ENCODE data around the gene RPS3A.
"Not testable (repeated sequence)": the region's sequence is repeated elsewhere in the genome, so short reads cannot be mapped to it uniquely, and the experiment has no call there.

RPS3A gene

DNA sequence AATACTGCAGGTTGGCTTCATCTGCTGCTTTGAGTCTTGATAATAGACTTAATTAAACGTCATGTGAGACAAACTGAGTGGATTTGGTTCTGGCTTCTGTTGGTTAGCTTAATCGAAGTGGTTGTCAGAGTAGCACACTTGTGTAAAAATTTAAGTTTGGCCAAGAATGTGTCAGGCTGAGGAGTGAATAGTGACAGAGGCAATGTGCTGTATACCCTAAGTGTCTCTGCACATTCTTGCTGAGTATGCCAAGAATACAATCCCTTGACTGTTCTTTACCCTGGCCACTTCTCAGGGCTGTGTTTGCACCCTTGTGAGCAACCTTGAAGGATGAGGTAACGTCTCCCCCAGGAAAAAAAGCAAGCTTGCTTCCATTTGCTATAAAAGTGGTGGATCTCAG is 14.9 kb downstream of the RPS3A start:
- Histone ChIP-seq H3K79me2 (ENCODE audit: control insufficient read depth, insufficient read depth, low read length, unreplicated experiment) (no peaks in the 10 kb centered on the region), H3K36me3 (ENCODE audit: insufficient read depth, low read length) (0 out of 2 replicates have a peak, but pooled peaks cover 4% of the 10 kb centered on the region), H2AFZ (ENCODE audit: low read length, unreplicated experiment) (no peak overlapping the region), H3K27me3 (ENCODE audit: insufficient read depth, low read length) (no peaks in the 10 kb centered on the region), H3K27ac (ENCODE audit: low read depth, low read length) (0 out of 2 replicates have a peak overlapping the region, but pooled peaks have one; percentile 5), H3K4me1 (ENCODE audit: control insufficient read depth, insufficient read depth, low read length, unreplicated experiment) (peaks cover 7% of the 10 kb centered on the region), H3K4me3 (ENCODE audit: low read depth, low read length) (no peak overlapping the region)

DNA sequence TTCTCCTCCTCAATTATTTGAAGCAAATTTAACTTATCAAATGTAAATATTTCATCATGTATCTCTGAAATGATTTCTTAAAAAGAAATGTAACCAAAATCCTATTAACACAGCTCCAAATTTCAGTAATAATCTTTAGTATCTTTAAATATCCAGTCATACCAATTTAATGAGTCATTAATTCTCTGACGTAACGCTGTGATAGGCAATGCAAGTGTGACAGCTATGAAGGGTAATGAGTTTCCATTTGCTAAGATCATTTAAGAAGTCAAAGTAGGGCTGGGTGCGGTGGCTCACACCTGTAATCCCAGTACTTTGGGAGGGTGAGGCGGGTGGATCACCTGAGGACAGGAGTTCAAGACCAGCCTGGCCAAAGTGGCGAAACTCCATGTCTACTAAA is 15.6 kb downstream of the RPS3A start:
- H2AFZ ChIP-seq (ENCODE audit: low read length, unreplicated experiment), result no peak overlapping the region
- no peak overlapping the region for H3K4me3 ChIP-seq (ENCODE audit: low read depth, low read length)
- H3K4me1 ChIP-seq (ENCODE audit: control insufficient read depth, insufficient read depth, low read length, unreplicated experiment), result peaks cover 7% of the 10 kb centered on the region
- no peaks in the 10 kb centered on the region for H3K79me2 ChIP-seq (ENCODE audit: control insufficient read depth, insufficient read depth, low read length, unreplicated experiment)
- H3K36me3 ChIP-seq (ENCODE audit: insufficient read depth, low read length), result 0 out of 2 replicates have a peak, but pooled peaks cover 4% of the 10 kb centered on the region
- peak overlapping the region; percentile 5; the same call in 1 of the 2 replicates for H3K27ac ChIP-seq (ENCODE audit: low read depth, low read length)
- H3K27me3 ChIP-seq (ENCODE audit: insufficient read depth, low read length), result no peaks in the 10 kb centered on the region

DNA sequence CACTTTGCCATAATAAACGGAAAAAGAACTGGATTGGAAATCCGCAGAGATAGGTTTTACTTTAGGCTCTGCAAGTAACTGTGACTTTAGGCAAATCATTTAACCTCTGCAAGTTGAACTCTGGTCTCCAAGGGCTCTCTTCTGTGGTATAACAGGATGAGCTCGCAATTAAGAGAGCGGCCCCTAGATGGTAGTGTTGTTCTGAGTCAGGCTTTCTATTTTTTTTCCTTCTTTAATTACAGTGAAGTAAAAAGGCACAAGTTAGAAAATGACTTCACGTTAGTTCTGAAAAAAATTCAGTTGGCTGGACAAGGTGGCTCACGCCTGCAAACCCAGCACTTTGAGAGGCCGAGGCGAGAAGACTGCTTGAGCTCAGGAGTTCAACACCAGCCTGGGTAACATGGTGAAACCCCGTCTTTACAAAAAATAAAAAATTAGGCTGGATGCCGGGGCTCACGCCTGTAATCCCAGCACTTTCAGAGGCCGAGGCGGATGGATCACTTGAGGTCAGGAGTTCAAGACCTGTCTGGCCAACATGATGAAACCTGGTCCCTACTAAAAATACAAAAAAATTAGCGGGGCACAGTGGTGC is 18.0 kb downstream of the RPS3A start:
- no peak overlapping the region for H2AFZ ChIP-seq (ENCODE audit: low read length, unreplicated experiment)
- H3K27ac ChIP-seq (ENCODE audit: low read depth, low read length), result peak overlapping the region; percentile 23; the same call in 1 of the 2 replicates
- H3K79me2 ChIP-seq (ENCODE audit: control insufficient read depth, insufficient read depth, low read length, unreplicated experiment), result no peaks in the 10 kb centered on the region
- H3K36me3 ChIP-seq (ENCODE audit: insufficient read depth, low read length), result 0 out of 2 replicates have a peak, but pooled peaks cover 7% of the 10 kb centered on the region
- H3K27me3 ChIP-seq (ENCODE audit: insufficient read depth, low read length), result no peaks in the 10 kb centered on the region
- peaks cover 12% of the 10 kb centered on the region for H3K4me1 ChIP-seq (ENCODE audit: control insufficient read depth, insufficient read depth, low read length, unreplicated experiment)
- no peak overlapping the region for H3K4me3 ChIP-seq (ENCODE audit: low read depth, low read length)

DNA sequence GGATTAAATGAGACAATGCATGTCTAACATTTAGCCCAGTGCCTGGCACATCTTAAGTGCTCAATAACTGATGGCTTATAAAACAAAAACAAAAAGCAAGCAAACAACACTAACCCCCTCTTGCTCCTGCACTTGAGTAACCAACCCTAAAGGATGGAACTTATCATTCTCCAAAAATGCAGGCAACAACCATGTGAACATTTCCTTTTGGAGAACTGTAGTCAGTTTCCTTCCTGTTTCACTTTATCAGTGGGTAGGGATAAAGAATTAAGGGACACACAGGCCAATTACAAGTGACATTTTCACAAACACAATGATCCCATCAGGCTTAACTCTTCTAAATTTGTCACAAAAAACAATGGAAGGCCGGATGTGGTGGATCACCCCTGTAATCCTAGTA is 30.4 kb downstream of the RPS3A start:
- Histone ChIP-seq H2AFZ (ENCODE audit: low read length, unreplicated experiment) (no peak overlapping the region), H3K79me2 (ENCODE audit: control insufficient read depth, insufficient read depth, low read length, unreplicated experiment) (no peaks in the 10 kb centered on the region), H3K4me3 (ENCODE audit: low read depth, low read length) (no peak overlapping the region), H3K4me1 (ENCODE audit: control insufficient read depth, insufficient read depth, low read length, unreplicated experiment) (no peaks in the 10 kb centered on the region), H3K36me3 (ENCODE audit: insufficient read depth, low read length) (peaks cover 31% of the 10 kb centered on the region), H3K27ac (ENCODE audit: low read depth, low read length) (no peak overlapping the region), H3K27me3 (ENCODE audit: insufficient read depth, low read length) (no peaks in the 10 kb centered on the region)

DNA sequence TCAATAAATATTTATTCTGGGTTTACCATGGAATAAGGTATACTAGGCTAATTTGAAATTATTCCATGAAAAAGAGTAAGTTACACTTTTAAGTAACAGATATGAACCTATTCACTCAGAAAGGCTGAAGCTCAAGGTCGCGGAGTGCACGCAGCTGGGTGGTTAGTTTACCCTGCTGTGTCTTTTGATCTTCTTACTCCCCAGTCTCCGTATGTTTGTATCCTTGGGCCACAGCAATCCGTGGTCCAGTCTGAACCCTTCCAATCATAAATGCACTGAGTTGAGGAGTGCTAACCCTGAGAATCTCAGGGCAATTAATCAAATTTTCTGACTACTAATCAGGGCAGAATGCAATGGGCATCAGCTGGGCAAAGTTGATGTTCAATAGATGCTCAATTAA is 33.9 kb downstream of the RPS3A start:
- Histone ChIP-seq H3K27me3 (ENCODE audit: insufficient read depth, low read length) (no peaks in the 10 kb centered on the region), H3K4me3 (ENCODE audit: low read depth, low read length) (no peak overlapping the region), H3K79me2 (ENCODE audit: control insufficient read depth, insufficient read depth, low read length, unreplicated experiment) (no peaks in the 10 kb centered on the region), H3K4me1 (ENCODE audit: control insufficient read depth, insufficient read depth, low read length, unreplicated experiment) (no peaks in the 10 kb centered on the region), H2AFZ (ENCODE audit: low read length, unreplicated experiment) (no peak overlapping the region), H3K36me3 (ENCODE audit: insufficient read depth, low read length) (peaks cover 17% of the 10 kb centered on the region), H3K27ac (ENCODE audit: low read depth, low read length) (no peak overlapping the region)

DNA sequence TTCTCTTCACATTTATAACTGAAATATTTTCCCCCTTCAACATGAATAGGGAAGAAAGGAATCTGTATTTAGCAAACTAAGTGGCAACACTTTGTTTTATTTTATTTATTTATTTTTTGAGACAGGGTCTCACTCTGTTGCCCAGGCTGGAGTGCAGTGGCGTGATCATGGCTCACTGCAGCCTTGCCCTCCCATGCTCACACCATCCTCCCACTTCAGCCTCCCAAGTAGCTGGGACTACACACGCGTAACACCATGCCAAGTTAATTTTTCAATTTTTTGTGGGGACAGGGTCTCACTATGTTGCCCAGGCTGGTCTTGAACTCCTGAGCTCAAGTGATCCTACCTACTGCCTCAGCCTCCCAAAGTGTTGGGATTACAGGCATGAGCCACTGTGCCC is 36.6 kb downstream of the RPS3A start:
- H3K27me3 ChIP-seq (ENCODE audit: insufficient read depth, low read length); H3K27ac ChIP-seq (ENCODE audit: low read depth, low read length); H2AFZ ChIP-seq (ENCODE audit: low read length, unreplicated experiment); H3K4me1 ChIP-seq (ENCODE audit: control insufficient read depth, insufficient read depth, low read length, unreplicated experiment); H3K4me3 ChIP-seq (ENCODE audit: low read depth, low read length); H3K79me2 ChIP-seq (ENCODE audit: control insufficient read depth, insufficient read depth, low read length, unreplicated experiment): not testable (repeated sequence)
- H3K36me3 ChIP-seq (ENCODE audit: insufficient read depth, low read length), result peaks cover 22% of the 10 kb centered on the region

DNA sequence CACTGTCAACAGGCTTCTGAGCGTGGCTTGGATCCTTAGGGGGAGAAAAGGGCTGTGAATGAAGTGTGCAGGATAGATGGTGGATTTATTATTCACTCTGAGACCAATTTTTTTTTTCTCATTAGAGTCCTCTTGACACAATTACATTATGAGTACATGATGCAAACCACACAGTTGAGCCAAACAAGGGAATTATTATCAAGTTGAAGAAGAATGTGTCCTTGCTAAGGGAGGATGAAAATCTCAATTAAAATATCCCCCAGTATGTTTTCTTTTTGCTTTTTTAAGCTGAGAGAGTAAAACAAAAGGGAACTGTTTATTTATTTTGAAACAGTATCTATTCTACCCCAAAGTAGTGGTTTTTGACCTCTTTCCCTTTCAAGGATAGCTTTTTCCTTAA is 40.4 kb downstream of the RPS3A start:
- H3K79me2 ChIP-seq (ENCODE audit: control insufficient read depth, insufficient read depth, low read length, unreplicated experiment), result no peaks in the 10 kb centered on the region
- peaks cover 12% of the 10 kb centered on the region for H3K36me3 ChIP-seq (ENCODE audit: insufficient read depth, low read length)
- no peaks in the 10 kb centered on the region for H3K4me1 ChIP-seq (ENCODE audit: control insufficient read depth, insufficient read depth, low read length, unreplicated experiment)
- H3K27me3 ChIP-seq (ENCODE audit: insufficient read depth, low read length), result no peaks in the 10 kb centered on the region
- no peak overlapping the region for H3K4me3 ChIP-seq (ENCODE audit: low read depth, low read length)
- H3K27ac ChIP-seq (ENCODE audit: low read depth, low read length), result no peak overlapping the region
- no peak overlapping the region for H2AFZ ChIP-seq (ENCODE audit: low read length, unreplicated experiment)

DNA sequence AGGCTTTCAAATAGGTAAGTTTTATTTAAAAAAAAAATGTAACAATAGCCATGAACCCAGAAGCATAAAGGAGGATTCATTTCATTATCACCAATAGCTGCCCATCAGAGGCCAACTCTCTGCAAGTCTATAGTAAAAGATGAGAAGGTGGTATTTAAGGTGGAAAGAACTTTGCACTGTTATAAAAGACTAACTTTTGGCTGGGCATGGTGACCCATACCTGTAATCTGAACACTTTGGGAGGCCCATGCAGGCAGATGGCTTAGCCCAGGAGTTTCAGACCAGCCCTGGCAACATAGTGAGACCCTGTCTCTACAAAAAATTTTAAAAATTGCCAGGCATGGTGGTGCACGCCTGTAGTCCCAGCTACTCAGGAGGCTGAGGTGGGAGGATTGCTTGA is 43.3 kb downstream of the RPS3A start:
- Histone ChIP-seq H3K27ac (ENCODE audit: low read depth, low read length) (no peak overlapping the region), H3K79me2 (ENCODE audit: control insufficient read depth, insufficient read depth, low read length, unreplicated experiment) (no peaks in the 10 kb centered on the region), H3K4me3 (ENCODE audit: low read depth, low read length) (no peak overlapping the region), H2AFZ (ENCODE audit: low read length, unreplicated experiment) (no peak overlapping the region), H3K27me3 (ENCODE audit: insufficient read depth, low read length) (no peaks in the 10 kb centered on the region), H3K36me3 (ENCODE audit: insufficient read depth, low read length) (peaks cover 17% of the 10 kb centered on the region), H3K4me1 (ENCODE audit: control insufficient read depth, insufficient read depth, low read length, unreplicated experiment) (no peaks in the 10 kb centered on the region)

DNA sequence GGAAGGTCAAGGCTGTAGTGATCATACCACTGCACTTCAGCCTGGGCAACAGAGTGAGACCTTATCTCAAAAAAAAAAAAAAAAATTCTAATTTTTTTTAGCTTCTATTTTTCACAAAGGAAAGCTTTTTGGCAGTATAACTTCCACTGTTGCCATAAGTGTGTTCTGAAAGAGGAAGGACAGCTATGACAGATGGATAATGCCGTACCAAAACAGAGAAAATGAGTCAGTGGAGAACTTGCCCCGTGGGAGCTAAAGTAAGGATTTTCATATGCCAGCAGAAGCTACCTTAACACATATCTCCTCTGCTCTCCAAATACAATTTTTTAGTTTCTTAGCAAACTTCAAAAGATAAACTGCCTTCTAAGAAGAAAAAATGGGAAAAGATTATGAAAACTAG is 43.7 kb downstream of the RPS3A start:
- no peak overlapping the region for H2AFZ ChIP-seq (ENCODE audit: low read length, unreplicated experiment)
- no peaks in the 10 kb centered on the region for H3K27me3 ChIP-seq (ENCODE audit: insufficient read depth, low read length)
- H3K27ac ChIP-seq (ENCODE audit: low read depth, low read length), result no peak overlapping the region
- peaks cover 17% of the 10 kb centered on the region for H3K36me3 ChIP-seq (ENCODE audit: insufficient read depth, low read length)
- no peaks in the 10 kb centered on the region for H3K4me1 ChIP-seq (ENCODE audit: control insufficient read depth, insufficient read depth, low read length, unreplicated experiment)
- no peak overlapping the region for H3K4me3 ChIP-seq (ENCODE audit: low read depth, low read length)
- H3K79me2 ChIP-seq (ENCODE audit: control insufficient read depth, insufficient read depth, low read length, unreplicated experiment), result no peaks in the 10 kb centered on the region

DNA sequence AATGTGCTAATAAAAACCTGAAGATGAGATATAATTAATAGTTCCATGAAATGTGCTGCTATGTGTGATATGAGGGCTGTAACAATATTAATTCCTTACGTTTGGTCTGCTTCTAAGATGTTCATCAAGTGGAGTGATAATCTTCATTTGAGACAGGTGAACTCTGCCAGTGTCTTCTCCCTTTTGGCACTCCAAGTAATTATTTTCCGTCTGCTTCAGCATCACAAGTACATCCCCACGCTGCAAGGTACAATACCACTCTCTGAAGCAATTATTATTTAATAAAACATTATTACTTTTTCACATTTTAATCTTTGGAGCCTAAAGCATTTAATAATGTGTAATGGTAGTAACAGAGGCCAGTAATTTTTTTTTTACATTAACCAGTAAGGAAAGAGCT is 44.4 kb downstream of the RPS3A start:
- H3K36me3 ChIP-seq (ENCODE audit: insufficient read depth, low read length), result peaks cover 20% of the 10 kb centered on the region
- H3K4me1 ChIP-seq (ENCODE audit: control insufficient read depth, insufficient read depth, low read length, unreplicated experiment), result no peaks in the 10 kb centered on the region
- H2AFZ ChIP-seq (ENCODE audit: low read length, unreplicated experiment), result no peak overlapping the region
- H3K4me3 ChIP-seq (ENCODE audit: low read depth, low read length), result no peak overlapping the region
- no peaks in the 10 kb centered on the region for H3K79me2 ChIP-seq (ENCODE audit: control insufficient read depth, insufficient read depth, low read length, unreplicated experiment)
- H3K27ac ChIP-seq (ENCODE audit: low read depth, low read length), result no peak overlapping the region
- H3K27me3 ChIP-seq (ENCODE audit: insufficient read depth, low read length), result no peaks in the 10 kb centered on the region

DNA sequence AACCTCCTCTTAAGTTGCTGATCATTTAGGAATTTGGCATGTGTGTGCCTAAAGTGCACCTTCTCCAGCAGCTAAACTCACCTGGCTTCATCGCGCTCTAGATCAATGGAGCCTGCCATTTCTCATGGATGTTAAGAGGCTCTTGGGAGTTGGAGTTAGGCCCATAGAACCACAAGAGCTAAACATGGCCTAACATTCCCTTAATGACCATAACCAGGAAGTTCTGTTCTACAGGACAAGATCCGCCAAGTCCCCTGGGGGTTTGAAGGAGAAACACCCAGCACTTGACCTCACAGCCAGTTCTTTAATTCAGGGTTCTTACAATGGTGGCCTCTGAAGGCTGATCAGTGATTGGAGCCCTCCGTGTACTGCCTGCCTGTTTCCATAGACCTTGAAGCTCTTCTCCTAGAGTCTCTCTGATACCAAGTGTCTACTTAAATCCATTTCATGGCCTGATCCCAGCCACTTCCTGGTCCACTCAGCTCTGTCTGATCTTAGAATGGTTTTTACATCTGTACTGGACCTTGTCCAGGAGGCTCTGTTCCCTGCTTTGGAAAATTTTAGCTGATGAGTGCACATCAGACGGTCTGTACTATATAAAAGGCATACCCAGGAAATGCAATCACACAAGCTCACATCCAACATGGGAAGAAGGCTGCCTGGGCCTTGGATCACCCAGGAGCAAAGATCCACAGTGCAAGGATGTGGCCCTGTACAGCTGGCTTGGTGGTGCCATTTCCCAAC is 45.1 kb downstream of the RPS3A start:
- no peaks in the 10 kb centered on the region for H3K4me1 ChIP-seq (ENCODE audit: control insufficient read depth, insufficient read depth, low read length, unreplicated experiment)
- no peak overlapping the region for H3K4me3 ChIP-seq (ENCODE audit: low read depth, low read length)
- no peaks in the 10 kb centered on the region for H3K79me2 ChIP-seq (ENCODE audit: control insufficient read depth, insufficient read depth, low read length, unreplicated experiment)
- no peak overlapping the region for H3K27ac ChIP-seq (ENCODE audit: low read depth, low read length)
- no peaks in the 10 kb centered on the region for H3K27me3 ChIP-seq (ENCODE audit: insufficient read depth, low read length)
- H3K36me3 ChIP-seq (ENCODE audit: insufficient read depth, low read length), result peaks cover 23% of the 10 kb centered on the region
- no peak overlapping the region for H2AFZ ChIP-seq (ENCODE audit: low read length, unreplicated experiment)

All from ACC112 (cell line).